GM18502 (cell line): ENCODE measurements around the gene CBL.

Experiments used
- ATAC-seq: cut with Tn5 transposase; IDR thresholded peaks from one replicate; pipeline ENCODE4 v1.9.1; 2021; ENCODE audit warnings: mild to moderate bottlenecking; ENCODE audit not compliant: unreplicated experiment, poor library complexity

The CBL gene

DNA sequence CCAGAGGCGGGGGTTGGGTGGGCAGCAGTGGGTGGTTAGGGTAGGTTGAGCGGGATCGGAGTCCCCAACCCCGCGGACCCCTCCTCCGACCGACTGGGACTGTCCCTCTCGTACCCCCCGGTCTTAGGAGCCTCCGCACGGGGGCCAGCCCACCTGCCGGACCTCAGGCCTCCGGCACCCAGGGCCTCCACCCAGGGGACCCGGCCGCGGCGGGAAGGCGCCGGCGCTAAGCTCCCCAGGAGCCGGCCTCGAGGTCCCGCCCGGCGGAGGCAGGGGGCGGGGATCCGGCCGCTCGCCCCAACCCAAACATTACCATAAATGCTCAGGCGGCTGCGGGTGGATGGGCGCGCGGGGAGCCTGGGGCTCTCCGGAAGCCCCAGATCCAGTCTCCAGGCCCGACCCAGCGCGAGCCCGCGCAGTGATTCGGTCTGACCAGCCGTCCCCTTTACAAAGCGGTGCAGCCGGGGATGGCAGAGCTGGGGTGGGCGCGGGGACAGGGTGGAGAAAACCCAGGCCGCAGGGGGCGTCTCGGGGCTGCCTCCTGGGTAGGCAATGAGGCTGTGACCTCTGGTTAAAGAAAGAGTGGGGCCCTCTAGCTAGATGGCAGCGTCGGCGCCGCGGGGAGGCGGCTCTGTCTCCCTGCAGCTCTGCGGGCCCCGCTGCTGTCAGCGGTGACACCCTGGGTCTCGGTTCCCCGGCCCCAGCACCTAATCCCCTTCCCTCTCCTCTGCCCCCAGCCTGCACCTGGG, 114.8 kb downstream of the CBL start:
- peak; percentile 43 for ATAC-seq

DNA sequence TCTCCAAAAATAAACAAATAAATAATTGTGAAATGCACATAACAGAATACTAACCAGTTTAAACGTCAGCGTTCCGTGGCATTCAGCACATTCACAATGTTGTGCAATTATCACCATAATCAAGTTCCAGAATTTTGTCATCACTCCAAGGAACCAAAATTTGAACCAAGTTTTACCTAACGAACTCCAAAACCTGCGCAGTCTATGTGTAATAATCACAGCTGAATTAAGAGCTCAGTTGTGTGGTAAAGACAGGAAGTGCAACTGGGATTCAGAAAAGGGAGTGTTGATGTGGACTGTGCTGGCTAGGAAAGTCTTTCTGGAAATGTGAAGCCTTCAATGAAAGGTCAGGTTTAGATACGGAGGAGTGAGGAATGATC, 116.2 kb downstream of the CBL start:
- no peak for ATAC-seq

DNA sequence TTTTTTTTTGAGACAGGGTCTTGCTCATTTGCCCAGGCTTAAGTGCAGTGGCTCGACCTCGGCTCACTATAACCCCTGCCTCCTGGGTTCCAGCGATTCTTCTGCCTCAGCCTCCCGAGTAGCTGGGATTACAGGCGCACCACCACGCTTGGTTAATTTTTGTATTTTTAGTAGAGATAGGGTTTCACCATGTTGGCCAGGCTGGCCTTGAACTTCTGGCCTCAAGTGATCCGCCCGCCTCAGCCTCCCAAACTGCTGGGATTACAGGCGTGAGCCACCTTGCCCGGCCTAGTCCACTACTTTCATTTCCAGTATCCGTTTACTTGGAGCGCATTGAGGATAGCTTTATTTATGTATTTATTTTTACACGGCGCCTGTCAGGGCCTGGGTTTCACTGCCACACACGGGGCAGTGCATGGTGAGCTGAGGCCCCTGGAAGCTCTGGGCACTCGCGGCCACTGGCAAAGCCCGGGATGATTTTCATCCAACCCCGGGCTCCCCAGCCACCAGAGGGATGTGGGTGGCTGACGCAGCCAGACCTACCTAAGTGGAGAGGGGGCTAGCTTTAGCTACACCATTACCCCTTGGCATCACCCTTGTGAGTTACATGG, 116.9 kb downstream of the CBL start:
- no peak for ATAC-seq

DNA sequence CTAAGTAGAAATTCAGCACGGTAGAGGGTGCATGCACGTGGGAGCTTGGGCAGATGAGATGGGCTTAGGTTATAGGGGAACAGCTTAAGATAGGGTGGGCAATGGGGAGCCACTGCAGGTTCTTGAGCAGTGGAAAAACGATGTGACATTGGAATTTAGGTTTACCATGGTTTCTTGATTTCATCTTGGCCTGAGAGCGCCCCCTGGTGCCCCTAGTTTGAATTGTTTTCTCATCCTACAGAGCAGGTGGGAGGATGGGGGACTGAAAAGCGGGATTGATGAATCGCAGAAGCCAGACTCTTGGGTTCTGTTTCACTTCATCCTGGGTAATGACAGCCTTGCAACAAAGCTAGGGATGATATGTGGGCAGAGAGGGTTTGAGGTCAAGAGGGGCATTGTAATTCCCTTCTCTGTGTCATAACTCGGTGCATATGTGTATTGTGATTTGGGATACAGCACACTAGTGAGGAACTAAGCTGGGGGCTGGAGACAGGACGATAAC, 117.4 kb downstream of the CBL start:
- ATAC-seq: no peak

DNA sequence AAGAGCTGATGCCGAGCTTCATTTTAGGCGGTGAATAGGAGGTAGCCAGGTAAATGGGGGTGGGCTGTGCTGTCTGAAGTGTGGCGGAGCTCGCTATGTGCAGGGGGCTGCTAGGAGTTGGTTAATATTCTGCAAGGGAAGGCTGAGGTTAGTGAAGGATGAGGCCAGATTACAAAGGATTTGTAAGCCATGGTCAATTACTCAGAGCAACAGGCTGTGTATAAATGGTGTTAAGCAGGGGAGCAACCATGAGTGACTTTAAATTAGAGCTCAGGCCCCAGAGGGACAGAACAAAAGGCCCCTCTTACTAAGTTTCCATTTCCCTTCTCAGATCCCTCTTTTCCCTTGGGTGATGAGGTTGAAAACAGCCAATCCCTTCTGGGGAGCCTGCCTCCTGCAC, 118.0 kb downstream of the CBL start:
- ATAC-seq: no peak

DNA sequence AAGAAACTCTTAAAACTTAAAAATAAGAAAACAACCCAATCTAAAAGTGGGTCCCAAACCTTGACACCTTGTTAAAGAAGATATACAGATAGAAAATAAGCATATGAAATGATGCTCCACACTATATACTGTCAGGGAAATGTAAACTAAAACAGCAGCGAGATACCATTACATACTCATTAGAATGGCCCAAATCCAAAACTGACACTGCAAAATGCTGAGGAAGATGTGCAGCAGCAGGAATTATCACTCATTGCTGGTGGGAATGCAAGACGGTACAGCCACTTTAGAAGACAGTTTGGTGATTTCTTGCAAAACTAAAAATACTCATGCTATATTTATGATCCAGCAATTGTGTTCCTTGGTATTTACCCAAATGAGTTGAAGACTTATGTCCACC, 123.2 kb downstream of the CBL start:
- no peak for ATAC-seq

DNA sequence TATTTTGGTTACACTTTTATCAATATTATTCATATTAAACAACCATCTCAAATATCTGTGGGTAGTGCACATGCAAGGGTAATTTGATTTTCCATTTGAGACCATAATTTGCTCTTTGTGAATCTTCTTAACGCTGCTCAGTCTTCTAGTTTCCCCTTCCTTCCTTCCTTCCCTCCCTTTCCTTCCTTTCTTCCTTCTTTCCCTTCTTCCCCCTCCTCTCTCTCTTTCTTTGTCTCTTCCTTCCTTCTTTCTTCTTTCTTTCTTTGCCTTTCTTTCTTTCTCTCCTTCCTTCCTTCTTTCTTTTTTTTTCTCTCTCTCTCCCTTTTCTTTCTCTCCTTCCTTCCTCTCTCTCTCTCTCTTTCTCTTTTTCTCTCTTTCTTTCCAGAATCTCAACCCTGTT, 124.1 kb downstream of the CBL start:
- ATAC-seq: no peak

DNA sequence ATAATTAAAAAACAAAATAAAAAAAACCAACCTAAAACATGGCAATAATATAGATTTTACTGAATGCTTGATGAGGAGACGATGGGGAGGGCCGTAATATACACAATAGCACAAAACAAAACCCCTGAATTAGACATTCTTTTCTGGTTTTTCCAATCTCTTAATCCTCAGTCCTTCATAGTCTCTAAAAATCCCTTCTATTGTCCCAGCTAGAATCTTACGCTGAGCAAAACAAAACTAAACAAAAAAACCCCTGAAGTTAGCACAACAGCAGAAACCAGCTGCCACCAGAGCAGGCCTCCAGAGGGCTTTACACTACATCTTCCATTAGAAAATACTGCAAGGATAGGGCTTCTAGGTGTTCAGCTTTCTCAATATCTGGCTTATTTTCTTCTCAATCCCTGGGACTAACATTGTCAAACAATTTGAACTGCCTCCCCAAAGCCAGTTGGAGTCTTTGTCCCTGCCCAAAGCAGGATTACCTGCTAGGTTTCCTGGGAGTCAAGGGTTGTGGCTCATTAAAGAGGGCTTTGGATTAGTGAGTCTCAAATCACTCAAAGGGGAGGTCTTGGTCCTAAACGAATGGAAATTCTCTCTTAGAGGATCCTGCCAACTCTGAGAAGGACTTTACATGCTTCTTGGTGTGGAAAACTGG, 126.1 kb downstream of the CBL start:
- no peak for ATAC-seq

DNA sequence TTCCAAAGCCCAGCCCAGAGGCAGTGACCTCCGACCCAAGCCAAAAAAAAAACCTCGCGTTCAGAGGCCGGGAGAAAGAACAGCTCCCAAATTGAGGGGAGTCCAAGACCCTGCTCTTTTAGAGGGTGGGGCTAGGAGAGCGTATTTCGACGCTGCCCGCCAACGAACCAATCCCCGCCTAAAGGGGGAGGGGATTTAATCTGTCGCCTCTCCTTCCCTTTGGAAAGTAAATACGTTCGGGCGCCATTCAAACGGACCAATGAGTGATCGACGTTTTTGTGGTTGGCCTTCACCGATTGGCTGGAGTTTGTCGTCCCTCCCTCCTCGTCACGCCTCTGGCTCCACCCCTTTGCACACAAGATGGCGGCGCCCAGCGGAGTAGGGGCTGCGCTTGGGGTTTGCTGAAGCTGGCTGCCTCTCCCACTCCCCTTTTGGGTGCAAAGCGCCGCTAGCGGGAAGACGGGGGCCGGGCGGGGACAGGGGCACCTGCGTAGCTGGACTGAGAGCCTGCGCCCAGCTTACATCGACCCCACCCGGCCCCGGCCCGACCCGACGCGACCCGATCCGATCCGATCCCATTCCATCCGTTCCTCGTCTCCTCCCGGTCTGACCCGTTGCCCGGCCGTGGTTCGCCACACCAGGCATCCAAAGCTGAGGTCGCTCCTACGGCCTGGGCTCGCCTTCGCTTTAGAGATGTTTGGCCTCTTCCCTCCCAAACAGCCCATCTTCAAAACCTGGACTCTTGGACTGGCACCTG, 128.2 kb downstream of the CBL start, which contains the start of gene RNF26:
RNF26 (plus strand) TSS at position 354 of the 757 bp plus-strand sequence. CDS start 596 bp downstream, outside the sequence.
- peak; percentile 93 for ATAC-seq

DNA sequence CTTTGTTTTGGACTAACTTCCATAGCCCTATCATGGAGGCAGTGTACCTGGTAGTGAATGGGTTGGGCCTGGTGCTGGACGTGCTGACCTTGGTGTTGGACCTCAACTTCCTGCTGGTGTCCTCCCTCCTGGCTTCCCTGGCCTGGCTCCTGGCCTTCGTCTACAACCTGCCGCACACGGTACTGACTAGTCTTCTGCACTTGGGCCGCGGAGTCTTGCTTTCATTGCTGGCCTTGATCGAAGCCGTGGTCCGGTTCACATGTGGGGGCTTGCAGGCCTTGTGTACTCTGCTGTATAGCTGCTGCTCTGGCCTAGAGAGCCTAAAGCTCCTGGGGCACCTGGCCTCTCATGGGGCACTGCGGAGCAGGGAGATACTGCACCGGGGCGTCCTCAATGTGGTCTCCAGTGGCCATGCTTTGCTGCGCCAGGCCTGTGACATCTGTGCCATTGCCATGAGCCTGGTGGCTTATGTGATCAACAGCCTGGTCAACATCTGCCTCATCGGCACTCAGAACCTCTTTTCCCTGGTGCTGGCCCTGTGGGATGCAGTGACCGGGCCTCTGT, 129.0 kb downstream of the CBL start:
- ATAC-seq: no peak

DNA sequence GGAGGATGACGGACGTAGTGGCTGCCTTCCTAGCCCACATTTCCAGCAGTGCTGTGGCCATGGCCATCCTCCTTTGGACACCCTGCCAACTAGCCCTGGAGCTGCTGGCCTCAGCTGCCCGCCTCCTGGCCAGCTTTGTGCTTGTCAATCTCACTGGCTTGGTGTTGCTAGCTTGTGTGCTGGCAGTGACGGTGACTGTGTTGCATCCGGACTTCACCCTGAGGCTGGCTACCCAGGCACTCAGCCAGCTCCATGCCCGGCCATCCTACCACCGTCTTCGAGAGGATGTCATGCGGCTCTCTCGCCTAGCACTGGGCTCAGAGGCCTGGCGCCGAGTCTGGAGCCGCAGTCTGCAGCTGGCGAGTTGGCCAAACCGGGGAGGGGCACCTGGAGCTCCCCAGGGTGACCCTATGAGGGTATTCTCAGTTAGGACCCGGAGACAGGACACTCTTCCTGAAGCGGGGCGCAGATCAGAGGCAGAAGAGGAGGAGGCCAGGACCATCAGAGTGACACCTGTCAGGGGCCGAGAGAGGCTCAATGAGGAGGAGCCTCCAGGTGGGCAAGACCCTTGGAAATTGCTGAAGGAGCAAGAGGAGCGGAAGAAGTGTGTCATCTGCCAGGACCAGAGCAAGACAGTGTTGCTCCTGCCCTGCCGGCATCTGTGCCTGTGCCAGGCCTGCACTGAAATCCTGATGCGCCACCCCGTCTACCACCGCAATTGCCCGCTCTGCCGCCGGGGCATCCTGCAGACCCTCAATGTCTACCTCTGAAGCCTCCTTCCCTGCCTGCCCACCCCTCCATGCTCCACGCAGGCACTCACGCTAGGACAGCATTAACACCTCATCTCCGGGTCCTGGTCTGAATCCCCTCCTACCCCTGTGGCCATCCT, 129.8 kb downstream of the CBL start:
- ATAC-seq: no peak

DNA sequence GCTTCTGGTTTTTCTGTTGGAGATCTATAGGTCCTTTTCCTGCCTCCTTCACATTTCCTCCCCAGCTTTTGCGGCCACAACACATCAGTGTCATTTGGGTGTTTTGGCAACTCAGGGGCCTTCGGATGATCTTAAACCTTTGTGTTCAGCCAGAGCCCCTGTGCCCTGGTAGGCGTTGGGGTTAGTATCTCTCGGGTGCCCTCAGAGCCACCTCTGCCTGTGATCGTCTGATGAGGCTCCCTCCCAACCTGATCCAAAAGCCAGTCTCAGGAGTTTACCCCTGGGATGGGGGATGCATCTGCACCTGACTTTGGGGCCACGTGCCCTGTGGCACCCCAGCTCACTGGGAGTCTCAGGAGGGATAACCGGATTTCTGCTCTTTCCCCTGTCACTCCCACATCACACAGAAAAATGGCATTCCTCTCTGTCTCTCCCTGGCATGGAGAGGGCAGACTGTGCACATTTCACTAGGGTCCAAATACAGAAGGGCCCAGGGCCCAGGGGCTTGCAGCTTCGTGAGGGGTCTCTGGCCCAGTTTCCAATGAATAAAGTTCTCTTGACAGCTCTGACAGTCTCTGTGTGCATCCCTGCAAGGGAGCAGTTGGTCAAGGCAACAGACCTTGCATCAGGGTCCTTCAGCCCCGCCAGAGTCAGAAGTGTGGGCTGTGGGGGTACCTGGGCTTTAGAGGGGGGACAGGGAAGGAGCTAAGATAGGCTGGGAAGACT, 130.8 kb downstream of the CBL start:
- ATAC-seq: no peak

DNA sequence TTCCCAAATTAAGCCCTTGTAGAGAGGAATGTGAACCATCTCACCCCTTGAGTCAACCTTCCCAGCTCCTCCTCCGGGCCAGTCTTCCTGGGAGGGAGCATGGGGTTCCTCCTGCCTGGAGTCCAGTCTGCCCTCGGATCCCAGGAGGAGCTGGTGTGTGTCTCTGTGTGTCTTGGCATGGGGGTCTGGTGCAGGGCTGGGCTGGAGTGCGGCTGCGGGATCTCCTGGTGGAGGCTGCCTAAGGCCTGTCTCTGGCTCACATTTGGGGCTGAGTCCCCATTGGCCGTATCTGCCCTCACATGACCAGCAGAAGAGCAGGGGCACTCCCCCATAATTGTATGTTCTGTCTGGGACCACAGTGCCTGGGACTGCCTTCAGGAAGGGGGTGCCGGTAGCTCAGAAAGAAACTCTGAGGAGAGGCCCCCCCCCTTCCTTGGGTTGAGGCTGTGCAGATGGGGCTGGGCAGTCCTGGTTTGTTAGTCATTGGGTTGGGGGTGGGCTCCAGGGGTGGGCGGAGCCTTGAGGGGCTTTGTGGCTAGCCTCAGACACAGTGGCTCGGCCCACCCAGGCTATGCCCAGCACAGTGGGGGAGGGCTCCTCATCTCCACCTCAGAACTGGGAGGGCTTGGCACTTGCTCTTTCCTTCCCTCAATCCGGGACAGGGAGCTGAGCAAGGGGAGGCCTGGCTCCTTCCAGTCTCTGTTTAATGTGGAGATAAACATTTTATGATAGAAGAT, 131.6 kb downstream of the CBL start:
- ATAC-seq: no peak

DNA sequence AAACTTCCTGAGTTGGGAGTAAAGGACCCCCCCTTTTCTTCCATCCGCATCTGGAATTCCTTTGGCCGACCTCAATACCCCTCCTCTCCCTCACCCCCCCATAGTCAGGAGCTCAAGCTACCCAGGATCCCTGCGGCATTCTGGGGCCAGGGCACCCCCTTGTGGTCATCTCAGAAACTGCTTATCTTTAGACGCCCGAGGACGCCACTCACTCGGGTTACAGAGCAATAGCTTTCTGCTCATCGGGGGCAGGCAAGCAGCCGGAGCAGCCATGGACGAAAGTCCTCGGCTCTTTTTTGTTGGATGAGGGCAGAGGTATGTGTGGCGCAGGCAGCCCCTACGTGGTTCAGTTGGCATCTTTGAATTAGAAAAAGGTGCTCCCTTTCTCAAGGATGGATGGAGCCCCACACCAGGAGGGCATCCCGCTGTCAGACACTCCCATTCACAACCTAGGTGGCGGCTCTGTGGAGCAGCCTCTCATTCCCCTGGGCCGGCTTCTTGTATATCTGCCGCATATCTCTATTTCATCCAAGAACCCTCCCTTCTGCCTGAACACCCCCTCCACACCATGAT, 132.3 kb downstream of the CBL start:
- ATAC-seq: no peak

DNA sequence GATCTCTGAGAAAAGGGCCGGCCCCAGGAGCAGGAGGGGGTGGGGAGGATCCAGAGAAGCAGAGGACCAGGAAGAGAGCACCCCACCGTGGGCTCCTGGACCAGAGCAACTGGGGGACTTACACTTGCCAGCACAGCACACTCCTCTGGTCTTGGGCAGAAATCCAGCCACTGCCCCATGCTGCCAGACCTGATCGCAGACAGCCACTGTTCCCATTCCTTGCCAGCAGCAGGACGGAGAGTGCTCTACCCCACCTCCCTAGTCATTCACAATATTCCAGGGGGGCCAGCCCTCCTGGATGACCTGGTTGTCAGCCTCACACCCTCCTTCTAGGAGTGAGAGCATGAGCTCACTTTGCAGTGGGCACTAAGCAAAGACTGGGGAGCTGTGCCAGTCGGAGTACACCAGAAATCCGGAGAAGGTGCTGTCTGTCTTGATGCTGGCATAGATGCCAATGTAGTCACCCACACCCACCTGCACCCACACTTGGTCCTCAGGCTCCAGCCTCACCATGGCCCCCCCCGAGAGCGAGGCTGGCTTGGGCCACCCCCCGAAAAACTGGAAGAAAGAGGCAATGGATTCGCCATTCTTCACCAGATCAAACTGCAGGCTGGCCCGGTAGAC, 132.9 kb downstream of the CBL start:
- ATAC-seq: no peak

DNA sequence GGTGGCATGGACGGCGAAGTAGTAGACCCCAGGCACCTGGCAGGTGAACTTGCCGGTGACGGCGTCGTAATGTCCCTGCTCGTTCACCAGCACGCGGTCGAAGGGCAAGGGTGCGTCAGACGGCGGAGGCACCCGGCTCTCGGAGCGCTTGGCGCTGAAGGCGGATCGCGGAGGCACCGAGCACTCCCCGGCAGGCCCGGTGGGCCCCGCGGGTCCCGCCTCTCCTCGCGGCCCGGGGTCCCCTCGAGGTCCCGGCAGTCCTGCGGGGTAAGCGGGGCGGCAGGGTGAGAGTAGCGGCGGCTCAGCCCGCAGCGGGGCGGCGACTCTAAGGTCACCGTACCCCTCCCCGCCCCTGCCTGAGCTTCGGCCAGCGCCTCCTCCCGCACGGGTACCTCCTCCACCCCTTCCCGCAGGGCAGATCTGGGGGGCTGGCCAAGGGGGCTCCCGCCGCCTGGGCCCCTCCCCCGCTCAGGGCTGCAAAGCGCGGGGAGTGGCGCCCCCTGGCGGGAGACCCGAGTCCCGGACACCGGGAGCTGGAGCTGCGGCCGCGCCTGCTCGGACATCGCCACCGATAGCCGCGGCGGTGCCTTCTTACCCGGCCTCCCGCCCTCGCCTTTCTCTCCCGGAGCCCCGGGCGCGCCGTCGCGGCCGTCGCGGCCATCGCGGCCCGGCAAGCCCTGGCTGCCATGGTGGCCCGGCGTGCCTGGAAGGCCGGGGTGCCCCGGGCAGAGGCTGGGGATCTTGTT, 133.6 kb downstream of the CBL start:
- ATAC-seq: no peak
